PFSK-1 (cell line): ENCODE results near the gene LCP2.

ENCODE experiments used
- REST ChIP-seq, 2 experiments: IDR thresholded peaks; 2 replicates each; pipeline versions ENCODE4 v1.6.1 to v1.8.0; 2011 to 2012; ENCODE audit warnings: low read depth in 2 of 2, low read length in 2 of 2, control low read depth in 1 of 2, inconsistent platforms in 1 of 2, mild to moderate bottlenecking in 1 of 2, moderate library complexity in 1 of 2; ENCODE audit not compliant: insufficient read depth in 1 of 2
- TAF1 ChIP-seq: IDR thresholded peaks from 2 replicates; pipeline ENCODE4 v1.6.1; 2012; ENCODE audit warnings: low read length, control low read depth, borderline replicate concordance; ENCODE audit not compliant: insufficient read depth

GRCh38 chr5:170286386-170286925, 11.1 kb downstream of the LCP2 start:
- no peak for TF ChIP-seq TAF1
- TF ChIP-seq REST (IDR thresholded peaks at IDR 0.05; ENCODE audit: insufficient read depth in 1 of 2, low read depth in 2 of 2, low read length in 2 of 2): no peak
